Measurements from ENCODE around the gene SLC7A6. TPM values are rescaled to one million over a fixed set of nuclear protein-coding genes. Genes with fewer than 3 reads are reported as not detected.

SLC7A6 gene
- total and polyA plus RNA-seq, 8 donors, result 2.9 to 66.1 (median 12.1) TPM

- Histone ChIP-seq H3K4me1 (peaks cover 0 to 4% (median 0%) of the 10 kb centered on the region in 4 donors), H3K9me3 (no peaks in the 10 kb centered on the region), H3K27ac (no peak overlapping the region), H3K27me3 (no peaks in the 10 kb centered on the region), H3K36me3 (peaks cover 18 to 96% (median 84%) of the 10 kb centered on the region in 4 donors), H3K4me3 (no peak overlapping the region)
- DNase-seq, result no peak
- intact Hi-C loops (cut with DNase I; ENCODE audit: low total_unique reads), result no loop called here
- 92 to 96% (median 93%) methylated on average over 6 of the region's 6 CpGs for WGBS, 5 donors
- TF ChIP-seq POLR2AphosphoS5 (IDR thresholded peaks at IDR 0.05), result no peak
- no peak for TF ChIP-seq CTCF (IDR thresholded peaks at IDR 0.05)
- no peak for TF ChIP-seq POLR2A (IDR thresholded peaks at IDR 0.05)
- no peak for TF ChIP-seq EP300 (IDR thresholded peaks at IDR 0.05)
Observed at GRCh38 chr16:68319185-68319908, 55.0 kb downstream of the SLC7A6 start.

- intact Hi-C loops (cut with DNase I; ENCODE audit: low total_unique reads), result loop anchor here (5.0 kb wide), 1 partner anchor 77 kb away; the partner anchor contains the start of gene PLA2G15
- no peak for DNase-seq
- 92 to 97% (median 95%) methylated on average over 5 of the region's 5 CpGs for WGBS, 5 donors
- Histone ChIP-seq H3K4me3 (no peak overlapping the region), H3K4me1 (peaks cover 0 to 28% (median 14%) of the 10 kb centered on the region in 4 donors), H3K9me3 (no peaks in the 10 kb centered on the region), H3K27me3 (no peaks in the 10 kb centered on the region), H3K36me3 (peaks cover 16 to 78% (median 69%) of the 10 kb centered on the region in 4 donors), H3K27ac (no peak overlapping the region)
- no peak for TF ChIP-seq POLR2AphosphoS5 (IDR thresholded peaks at IDR 0.05)
- TF ChIP-seq EP300 (IDR thresholded peaks at IDR 0.05), result no peak
- TF ChIP-seq POLR2A (IDR thresholded peaks at IDR 0.05), result no peak
- no peak for TF ChIP-seq CTCF (IDR thresholded peaks at IDR 0.05)
Observed at GRCh38 chr16:68324336-68324735, 60.0 kb downstream of the SLC7A6 start.

- no peak overlapping the region for H3K27ac ChIP-seq
- TF ChIP-seq POLR2AphosphoS5 (IDR thresholded peaks at IDR 0.05) (no peak), EP300 (IDR thresholded peaks at IDR 0.05) (no peak), POLR2A (IDR thresholded peaks at IDR 0.05) (no peak), CTCF (IDR thresholded peaks at IDR 0.05) (no peak)
- H3K4me3 ChIP-seq, result no peak overlapping the region
- no peak for DNase-seq
- intact Hi-C loops (cut with DNase I; ENCODE audit: low total_unique reads), result loop anchor here (5.0 kb wide), 2 partner anchors 63 to 78 kb away; partner anchors contain the start of genes PLA2G15 and SLC7A6
- WGBS, 5 donors, result 90 to 93% (median 92%) methylated on average over 8 of the region's 8 CpGs
- peaks cover 0 to 31% (median 14%) of the 10 kb centered on the region in 4 donors for H3K4me1 ChIP-seq
- peaks cover 16 to 78% (median 65%) of the 10 kb centered on the region in 4 donors for H3K36me3 ChIP-seq
- H3K27me3 ChIP-seq, result no peaks in the 10 kb centered on the region
- no peaks in the 10 kb centered on the region for H3K9me3 ChIP-seq
Observed at GRCh38 chr16:68324780-68325357, 60.5 kb downstream of the SLC7A6 start.

- intact Hi-C loops (cut with DNase I; ENCODE audit: low total_unique reads), result loop anchor here (5.0 kb wide), 1 partner anchor 66 kb away; the partner anchor contains the start of gene SLC7A6
- Histone ChIP-seq H3K36me3 (peaks cover 14 to 75% (median 44%) of the 10 kb centered on the region in 4 donors), H3K27me3 (no peaks in the 10 kb centered on the region), H3K4me3 (no peak overlapping the region), H3K9me3 (no peaks in the 10 kb centered on the region), H3K27ac (peak overlapping the region in 2 of 5 donors; percentile 22 to 71), H3K4me1 (peaks cover 4 to 46% (median 20%) of the 10 kb centered on the region in 4 donors)
- 19 to 24% (median 20%) methylated on average over 13 of the region's 13 CpGs for WGBS, 5 donors
- TF ChIP-seq CTCF (IDR thresholded peaks at IDR 0.05) (peak in 5 of 7 experiments; percentile 88 to 97 (median 95)), EP300 (IDR thresholded peaks at IDR 0.05) (no peak), POLR2A (IDR thresholded peaks at IDR 0.05) (no peak), POLR2AphosphoS5 (IDR thresholded peaks at IDR 0.05) (peak in 2 of 3 donors; percentile 10 to 65)
- DNase-seq, result peak; percentile 86 to 94
Observed at GRCh38 chr16:68328151-68328859, 64.0 kb downstream of the SLC7A6 start.

All from stomach (tissue), 9 donors.